ENCODE results near the gene DDX11.
"Not testable (repeated sequence)": the region's sequence is repeated elsewhere in the genome, so short reads cannot be mapped to it uniquely, and the experiment has no call there.

The DDX11 gene

GRCh38 chr12:31121022-31121728, 47.5 kb downstream of the DDX11 start:
- DNase-seq (ENCODE audit: low read depth in 4 of 4, low spot score in 1 of 4), result not testable (repeated sequence)

- DNase-seq (ENCODE audit: low read depth in 4 of 4, low spot score in 1 of 4), result no peak
Observed at GRCh38 chr12:31122481-31122880, 48.8 kb downstream of the DDX11 start.

GRCh38 chr12:31124158-31124557, 50.5 kb downstream of the DDX11 start:
- DNase-seq (ENCODE audit: low read depth in 4 of 4, low spot score in 1 of 4), result not testable (repeated sequence)

GRCh38 chr12:31125171-31125570, 51.5 kb downstream of the DDX11 start:
- not testable (repeated sequence) for DNase-seq (ENCODE audit: low read depth in 4 of 4, low spot score in 1 of 4)

GRCh38 chr12:31127209-31127848, 53.7 kb downstream of the DDX11 start:
- not testable (repeated sequence) for DNase-seq (ENCODE audit: low read depth in 4 of 4, low spot score in 1 of 4)

- DNase-seq (ENCODE audit: low read depth in 4 of 4, low spot score in 1 of 4), result not testable (repeated sequence)
Observed at GRCh38 chr12:31136581-31136980, 62.9 kb downstream of the DDX11 start.

GRCh38 chr12:31144768-31145167, 71.1 kb downstream of the DDX11 start:
- DNase-seq (ENCODE audit: low read depth in 4 of 4, low spot score in 1 of 4), result not testable (repeated sequence)

GRCh38 chr12:31145296-31145695, 71.6 kb downstream of the DDX11 start:
- not testable (repeated sequence) for DNase-seq (ENCODE audit: low read depth in 4 of 4, low spot score in 1 of 4)

GRCh38 chr12:31147415-31147814, 73.8 kb downstream of the DDX11 start:
- DNase-seq (ENCODE audit: low read depth in 4 of 4, low spot score in 1 of 4), result not testable (repeated sequence)

- not testable (repeated sequence) for DNase-seq (ENCODE audit: low read depth in 4 of 4, low spot score in 1 of 4)
Observed at GRCh38 chr12:31150766-31151165, 77.1 kb downstream of the DDX11 start.

All from stimulated activated CD4-positive, alpha-beta T cell treated with anti-CD3 and anti-CD28 coated beads, Interleukin-1b, Interleukin-23, amount 100 ng/mL, for 24 hours (primary cell).